HCEC 1CT (cell line): ENCODE measurements around the gene GMPPA.

Experiments used
- DNase-seq: peaks from one replicate; pipeline ENCODE4 v3.0.0-alpha.2; 2017

GMPPA gene

GRCh38 chr2:219498280-219499057, at the start of gene GMPPA:
Gene GMPPA (plus strand): TSS chr2:219498891. CDS start chr2:219499976, 1,085 bp downstream.
- DNase-seq = peak; percentile 99

- no peak for DNase-seq
These were observed 49.1 kb upstream of the GMPPA start for GRCh38 chr2:219449609-219450008.

GRCh38 chr2:219451661-219452360, 46.9 kb upstream of the GMPPA start:
- no peak for DNase-seq

GRCh38 chr2:219452361-219453317, 46.1 kb upstream of the GMPPA start:
- DNase-seq = peak; percentile 93

GRCh38 chr2:219453671-219454590, 44.8 kb upstream of the GMPPA start:
- DNase-seq = peak; percentile 66

GRCh38 chr2:219455581-219455980, 43.1 kb upstream of the GMPPA start:
- DNase-seq = no peak

GRCh38 chr2:219457784-219458369, 40.8 kb upstream of the GMPPA start:
- peak; percentile 28 for DNase-seq

GRCh38 chr2:219458996-219459395, 39.7 kb upstream of the GMPPA start:
- DNase-seq = no peak

GRCh38 chr2:219459460-219460311, 39.0 kb upstream of the GMPPA start:
- peak; percentile 68 for DNase-seq

- DNase-seq = no peak
These were observed 38.2 kb upstream of the GMPPA start for GRCh38 chr2:219460424-219460926.

GRCh38 chr2:219461047-219461514, 37.6 kb upstream of the GMPPA start:
- no peak for DNase-seq

- no peak for DNase-seq
These were observed 37.0 kb upstream of the GMPPA start for GRCh38 chr2:219461669-219462068.

- DNase-seq = no peak
These were observed 36.3 kb upstream of the GMPPA start for GRCh38 chr2:219462349-219462748.

GRCh38 chr2:219464286-219465032, 34.2 kb upstream of the GMPPA start:
- no peak for DNase-seq

GRCh38 chr2:219465659-219466561, 32.8 kb upstream of the GMPPA start:
- no peak for DNase-seq

- no peak for DNase-seq
These were observed 31.6 kb upstream of the GMPPA start for GRCh38 chr2:219466816-219467735.

- DNase-seq = no peak
These were observed 31.0 kb upstream of the GMPPA start for GRCh38 chr2:219467736-219468075.
